Measurements from ENCODE around the gene FHL2. TPM values are rescaled to one million over a fixed set of nuclear protein-coding genes. Genes with fewer than 3 reads are reported as not detected.
A peak's percentile ranks its signal among the peaks of the same experiment; 100 is the strongest.

The FHL2 gene
- total and polyA plus RNA-seq, 9 donors, result 300 to 1,049 (median 495) TPM

- 14 to 32% (median 20%) methylated on average over 5 of the region's 5 CpGs for WGBS, 3 donors
- intact Hi-C loops (cut with DNase I), result loop anchor here in 1 of 4 donors (5.0 to 10.0 kb wide), 2 partner anchors 42 to 76 kb away; partner anchors contain the start of gene FHL2
- Histone ChIP-seq H3K27ac (peak overlapping the region; percentile 26 to 90), H3K4me3 (no peak overlapping the region), H3K4me1 (ENCODE audit: insufficient read depth) (peaks cover 14% of the 10 kb centered on the region), H3K27me3 (no peaks in the 10 kb centered on the region), H3K36me3 (no peaks in the 10 kb centered on the region), H3K9me3 (no peaks in the 10 kb centered on the region)
- TF ChIP-seq POLR2A (IDR thresholded peaks at IDR 0.05) (no peak), EP300 (IDR thresholded peaks at IDR 0.05) (no peak), CTCF (IDR thresholded peaks at IDR 0.05) (no peak)
- no peak for DNase-seq
These were observed 40.3 kb upstream of the FHL2 start for GRCh38 chr2:105439141-105439540.

GRCh38 chr2:105438104-105438929 lies 39.5 kb upstream of the FHL2 start:
- no peaks in the 10 kb centered on the region for H3K27me3 ChIP-seq
- TF ChIP-seq POLR2A (IDR thresholded peaks at IDR 0.05), result no peak
- TF ChIP-seq CTCF (IDR thresholded peaks at IDR 0.05), result no peak
- no peak for TF ChIP-seq EP300 (IDR thresholded peaks at IDR 0.05)
- peaks cover 14% of the 10 kb centered on the region for H3K4me1 ChIP-seq (ENCODE audit: insufficient read depth)
- peak overlapping the region; percentile 26 to 90 for H3K27ac ChIP-seq
- intact Hi-C loops (cut with DNase I), result loop anchor here in 1 of 4 donors (5.0 to 10.0 kb wide), 2 partner anchors 41 to 76 kb away; partner anchors contain the start of gene FHL2
- H3K9me3 ChIP-seq, result no peaks in the 10 kb centered on the region
- 1 to 13% (median 3%) methylated on average over 10 of the region's 10 CpGs for WGBS, 3 donors
- DNase-seq, result peak; percentile 60 to 91 (median 82)
- no peaks in the 10 kb centered on the region for H3K36me3 ChIP-seq
- peak overlapping the region; percentile 27 for H3K4me3 ChIP-seq

GRCh38 chr2:105437708-105438103 lies 38.9 kb upstream of the FHL2 start:
- peaks cover 14% of the 10 kb centered on the region for H3K4me1 ChIP-seq (ENCODE audit: insufficient read depth)
- H3K27ac ChIP-seq, result peak overlapping the region; percentile 26 to 90
- no peaks in the 10 kb centered on the region for H3K36me3 ChIP-seq
- no peaks in the 10 kb centered on the region for H3K27me3 ChIP-seq
- intact Hi-C loops (cut with DNase I), result loop anchor here in 1 of 4 donors (5.0 to 10.0 kb wide), 2 partner anchors 40 to 77 kb away; partner anchors contain the start of gene FHL2
- no peaks in the 10 kb centered on the region for H3K9me3 ChIP-seq
- 4 to 12% (median 7%) methylated on average over 3 of the region's 3 CpGs for WGBS, 3 donors
- H3K4me3 ChIP-seq, result peak overlapping the region; percentile 27
- TF ChIP-seq EP300 (IDR thresholded peaks at IDR 0.05) (no peak), POLR2A (IDR thresholded peaks at IDR 0.05) (no peak), CTCF (IDR thresholded peaks at IDR 0.05) (no peak)
- no peak for DNase-seq

GRCh38 chr2:105432749-105433148 lies 33.9 kb upstream of the FHL2 start:
- peak in 1 of 5 donors; percentile 58 for DNase-seq
- intact Hi-C loops (cut with DNase I), result loop anchor here in 1 of 4 donors (10.0 kb wide), 1 partner anchor 82 kb away; no protein-coding TSS in a partner anchor
- Histone ChIP-seq H3K27me3 (no peaks in the 10 kb centered on the region), H3K36me3 (no peaks in the 10 kb centered on the region), H3K4me3 (no peak overlapping the region), H3K4me1 (ENCODE audit: insufficient read depth) (peaks cover 3% of the 10 kb centered on the region), H3K9me3 (no peaks in the 10 kb centered on the region), H3K27ac (peak overlapping the region; percentile 78 to 90)
- TF ChIP-seq CTCF (IDR thresholded peaks at IDR 0.05) (no peak), EP300 (IDR thresholded peaks at IDR 0.05) (no peak), POLR2A (IDR thresholded peaks at IDR 0.05) (no peak)
- 13 to 26% (median 23%) methylated on average over 4 of the region's 4 CpGs for WGBS, 3 donors
